GM18508 (cell line): ENCODE results near the gene ITGA8.
"Not testable (repeated sequence)": the region's sequence is repeated elsewhere in the genome, so short reads cannot be mapped to it uniquely, and the experiment has no call there.

ENCODE experiments used
- ATAC-seq: cut with Tn5 transposase; IDR thresholded peaks from one replicate; pipeline ENCODE4 v1.9.1; 2021; ENCODE audit warnings: moderate number of reproducible peaks; ENCODE audit not compliant: insufficient read depth, unreplicated experiment

ITGA8 gene

DNA sequence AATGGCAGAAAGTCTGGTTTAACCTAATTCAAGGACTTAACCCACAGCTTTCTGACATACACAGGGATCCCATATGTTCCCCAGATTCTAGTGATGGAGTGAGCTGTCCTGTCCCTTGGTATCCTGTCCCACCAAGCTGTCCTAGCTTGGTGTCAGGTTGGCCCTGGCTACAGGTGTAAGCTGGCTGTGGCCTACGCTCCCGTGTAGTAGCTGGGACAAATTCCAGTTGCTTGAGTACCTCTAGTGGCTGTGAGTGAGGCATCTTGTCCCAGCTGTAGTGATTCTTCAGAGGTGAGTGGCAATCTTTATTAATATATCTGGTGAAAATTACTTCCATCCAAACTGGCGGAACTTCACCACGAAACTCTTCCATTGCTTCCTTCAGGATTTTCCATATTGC is 243.4 kb downstream of the ITGA8 start:
- no peak for ATAC-seq

- ATAC-seq: not testable (repeated sequence)
These were observed 244.3 kb downstream of the ITGA8 start for GRCh38 chr10:15475439-15475838.

DNA sequence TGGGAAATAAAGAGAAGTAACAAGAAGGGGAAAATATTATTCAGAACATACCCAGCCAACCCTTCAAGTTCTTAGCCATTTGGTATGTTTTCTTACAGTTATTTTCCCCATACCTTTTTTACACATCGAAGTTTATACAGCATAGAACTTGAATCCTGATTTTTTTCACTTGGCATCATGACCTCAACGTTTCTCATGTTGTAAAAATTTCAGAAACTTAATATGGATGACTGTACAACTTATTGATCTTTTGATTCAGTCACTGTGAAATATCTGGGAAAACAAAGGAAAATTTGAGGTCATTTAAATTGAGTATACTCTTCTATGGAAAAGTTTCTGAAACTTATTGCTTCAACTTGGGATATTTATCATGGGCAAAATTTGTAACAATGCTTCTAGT is 245.1 kb downstream of the ITGA8 start:
- ATAC-seq: no peak

DNA sequence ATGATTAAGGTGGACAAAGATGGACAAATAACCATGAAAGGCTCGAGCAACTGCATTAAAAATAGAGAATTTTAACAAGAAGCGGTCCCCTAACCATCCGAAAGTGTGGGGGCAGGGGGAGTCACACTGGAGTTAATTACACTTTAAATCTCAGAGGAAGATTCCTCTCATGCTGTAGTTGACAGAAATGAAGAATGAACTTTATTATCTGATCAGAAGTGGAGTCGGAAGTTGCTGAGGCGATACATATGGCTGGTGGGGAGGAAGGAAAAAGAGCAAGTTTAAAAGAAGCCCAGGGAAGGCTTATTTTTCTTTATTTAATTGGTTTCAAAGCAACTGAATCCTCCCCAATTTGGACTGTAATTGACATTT is 246.3 kb downstream of the ITGA8 start:
- no peak for ATAC-seq

- no peak for ATAC-seq
These were observed 247.0 kb downstream of the ITGA8 start for GRCh38 chr10:15472431-15473395.

DNA sequence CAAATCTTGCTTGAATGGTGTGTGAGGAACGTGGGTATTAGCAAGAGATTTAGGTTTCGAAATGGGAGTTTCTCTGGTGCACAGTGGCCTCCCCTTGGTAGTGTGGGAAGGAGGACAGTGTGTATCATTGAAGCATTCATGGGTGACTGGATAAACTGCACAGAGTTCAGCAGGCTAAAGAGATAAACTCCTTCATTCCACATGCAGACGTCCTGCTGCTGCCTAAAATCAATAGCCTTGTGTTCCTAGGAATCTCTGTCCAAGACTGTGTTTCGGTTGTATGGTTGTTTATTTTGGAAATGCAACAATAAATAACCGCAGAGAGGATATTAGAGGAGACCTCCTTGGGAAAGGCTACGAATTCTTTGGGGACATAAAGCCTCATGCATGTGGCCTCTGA is 247.7 kb downstream of the ITGA8 start:
- no peak for ATAC-seq

- ATAC-seq: no peak
These were observed 250.6 kb downstream of the ITGA8 start for GRCh38 chr10:15469111-15469510.

- no peak for ATAC-seq
These were observed 255.3 kb downstream of the ITGA8 start for GRCh38 chr10:15464381-15464780.
